Measurements from ENCODE around the gene PAK2.

GRCh38 chr3:196772897-196773296 is 33.2 kb downstream of the PAK2 start:
- TF ChIP-seq CTCF (IDR thresholded peaks at IDR 0.05) (no peak), ZFX (IDR thresholded peaks at IDR 0.05; ENCODE audit: borderline replicate concordance) (no peak)
